Fibroblast of lung (primary cell): ENCODE measurements around the gene CERS2.

Experiments
- EZH2 ChIP-seq: IDR thresholded peaks from 2 replicates; pipeline ENCODE4 v1.5.1; 2012; ENCODE audit warnings: low read length, control low read depth, mild to moderate bottlenecking; ENCODE audit errors: missing control alignments
- TF ChIP-seq, protein P1 (sequence below), 2 donors: IDR thresholded peaks in 1 of 2; conservative IDR thresholded peaks in 1 of 2; 1 replicate in 1 of 2; 2 replicates in 1 of 2; pipeline ENCODE4 v1.5.1; 2011 to 2012; ENCODE audit warnings: low read length in 2 of 2, control low read depth in 1 of 2, inconsistent platforms in 1 of 2, low read depth in 1 of 2, mild to moderate bottlenecking in 1 of 2

DNA sequence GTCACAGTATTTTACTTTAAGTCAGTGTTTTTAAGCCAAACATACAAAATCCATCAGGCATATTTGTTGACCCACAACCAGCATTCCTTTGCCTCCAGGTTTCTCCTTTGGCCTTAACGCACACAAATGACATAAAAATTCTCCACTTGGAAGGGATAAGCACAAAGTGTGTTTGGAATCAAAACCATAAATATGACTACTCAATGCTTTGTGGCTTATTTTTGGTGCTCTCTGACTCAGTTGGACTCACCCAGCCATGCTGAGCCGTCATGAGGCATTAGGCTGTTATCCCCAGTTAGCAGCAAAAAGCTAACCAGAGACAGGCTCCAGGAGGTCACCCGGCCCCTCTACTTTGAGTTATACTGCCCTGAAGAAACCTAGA, 34.6 kb upstream of the CERS2 start:
- no peak for TF ChIP-seq EZH2
- TF ChIP-seq, protein P1, sequence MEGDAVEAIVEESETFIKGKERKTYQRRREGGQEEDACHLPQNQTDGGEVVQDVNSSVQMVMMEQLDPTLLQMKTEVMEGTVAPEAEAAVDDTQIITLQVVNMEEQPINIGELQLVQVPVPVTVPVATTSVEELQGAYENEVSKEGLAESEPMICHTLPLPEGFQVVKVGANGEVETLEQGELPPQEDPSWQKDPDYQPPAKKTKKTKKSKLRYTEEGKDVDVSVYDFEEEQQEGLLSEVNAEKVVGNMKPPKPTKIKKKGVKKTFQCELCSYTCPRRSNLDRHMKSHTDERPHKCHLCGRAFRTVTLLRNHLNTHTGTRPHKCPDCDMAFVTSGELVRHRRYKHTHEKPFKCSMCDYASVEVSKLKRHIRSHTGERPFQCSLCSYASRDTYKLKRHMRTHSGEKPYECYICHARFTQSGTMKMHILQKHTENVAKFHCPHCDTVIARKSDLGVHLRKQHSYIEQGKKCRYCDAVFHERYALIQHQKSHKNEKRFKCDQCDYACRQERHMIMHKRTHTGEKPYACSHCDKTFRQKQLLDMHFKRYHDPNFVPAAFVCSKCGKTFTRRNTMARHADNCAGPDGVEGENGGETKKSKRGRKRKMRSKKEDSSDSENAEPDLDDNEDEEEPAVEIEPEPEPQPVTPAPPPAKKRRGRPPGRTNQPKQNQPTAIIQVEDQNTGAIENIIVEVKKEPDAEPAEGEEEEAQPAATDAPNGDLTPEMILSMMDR (conservative IDR thresholded peaks at IDR 0.05 in 1 of 2, IDR thresholded peaks at IDR 0.05 in 1 of 2; ENCODE audit: low read depth in 1 of 2, low read length in 2 of 2), result no peak
